NCI-H187 treated with DMSO at 0.1 percent for 48 hours (cell line): ENCODE results near the gene KIF19.
"Not testable (repeated sequence)": the region's sequence is repeated elsewhere in the genome, so short reads cannot be mapped to it uniquely, and the experiment has no call there.

ENCODE experiments used
- DNase-seq: peaks from one replicate; lab custom pipeline; 2025; lab: John Stamatoyannopoulos, UW

Gene KIF19, protein sequence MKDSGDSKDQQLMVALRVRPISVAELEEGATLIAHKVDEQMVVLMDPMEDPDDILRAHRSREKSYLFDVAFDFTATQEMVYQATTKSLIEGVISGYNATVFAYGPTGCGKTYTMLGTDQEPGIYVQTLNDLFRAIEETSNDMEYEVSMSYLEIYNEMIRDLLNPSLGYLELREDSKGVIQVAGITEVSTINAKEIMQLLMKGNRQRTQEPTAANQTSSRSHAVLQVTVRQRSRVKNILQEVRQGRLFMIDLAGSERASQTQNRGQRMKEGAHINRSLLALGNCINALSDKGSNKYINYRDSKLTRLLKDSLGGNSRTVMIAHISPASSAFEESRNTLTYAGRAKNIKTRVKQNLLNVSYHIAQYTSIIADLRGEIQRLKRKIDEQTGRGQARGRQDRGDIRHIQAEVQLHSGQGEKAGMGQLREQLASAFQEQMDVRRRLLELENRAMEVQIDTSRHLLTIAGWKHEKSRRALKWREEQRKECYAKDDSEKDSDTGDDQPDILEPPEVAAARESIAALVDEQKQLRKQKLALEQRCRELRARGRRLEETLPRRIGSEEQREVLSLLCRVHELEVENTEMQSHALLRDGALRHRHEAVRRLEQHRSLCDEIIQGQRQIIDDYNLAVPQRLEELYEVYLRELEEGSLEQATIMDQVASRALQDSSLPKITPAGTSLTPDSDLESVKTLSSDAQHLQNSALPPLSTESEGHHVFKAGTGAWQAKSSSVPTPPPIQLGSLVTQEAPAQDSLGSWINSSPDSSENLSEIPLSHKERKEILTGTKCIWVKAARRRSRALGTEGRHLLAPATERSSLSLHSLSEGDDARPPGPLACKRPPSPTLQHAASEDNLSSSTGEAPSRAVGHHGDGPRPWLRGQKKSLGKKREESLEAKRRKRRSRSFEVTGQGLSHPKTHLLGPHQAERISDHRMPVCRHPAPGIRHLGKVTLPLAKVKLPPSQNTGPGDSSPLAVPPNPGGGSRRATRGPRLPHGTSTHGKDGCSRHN

DNA sequence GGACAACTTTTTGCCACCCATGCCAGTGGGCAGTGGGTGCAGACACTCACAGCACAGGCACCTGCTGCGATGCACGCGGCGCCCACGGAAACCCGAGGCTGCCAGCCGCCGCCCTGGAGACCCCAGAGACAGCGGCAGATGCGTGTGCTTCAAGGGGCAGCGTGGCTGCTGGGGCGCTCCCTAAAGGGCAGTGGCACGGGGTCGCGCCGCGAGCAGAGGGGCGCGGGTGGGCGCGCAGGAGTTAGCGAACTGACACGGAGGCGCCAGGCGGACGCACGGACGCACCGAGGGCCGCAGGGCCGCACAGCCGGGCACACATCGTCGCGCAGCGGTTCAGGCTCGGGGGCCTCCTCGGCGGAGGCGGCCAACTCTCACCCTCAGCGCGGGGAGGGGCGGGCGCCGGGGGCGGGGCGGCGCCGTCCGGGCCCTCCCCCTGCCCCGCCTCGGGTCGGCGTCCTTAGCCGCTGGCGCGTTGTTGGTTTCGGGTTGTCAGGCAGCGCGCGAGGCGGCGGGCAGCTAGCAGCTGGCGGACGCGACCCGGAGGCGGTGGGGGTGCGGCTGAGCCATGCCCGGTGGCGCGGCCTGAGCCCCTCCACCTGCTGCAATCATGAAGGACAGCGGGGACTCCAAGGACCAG is at the start of gene KIF19:
Gene KIF19 (plus strand): TSS at position 484 of the 637 bp plus-strand sequence. CDS start 124 bp downstream, at position 608.
- no peak for DNase-seq

DNA sequence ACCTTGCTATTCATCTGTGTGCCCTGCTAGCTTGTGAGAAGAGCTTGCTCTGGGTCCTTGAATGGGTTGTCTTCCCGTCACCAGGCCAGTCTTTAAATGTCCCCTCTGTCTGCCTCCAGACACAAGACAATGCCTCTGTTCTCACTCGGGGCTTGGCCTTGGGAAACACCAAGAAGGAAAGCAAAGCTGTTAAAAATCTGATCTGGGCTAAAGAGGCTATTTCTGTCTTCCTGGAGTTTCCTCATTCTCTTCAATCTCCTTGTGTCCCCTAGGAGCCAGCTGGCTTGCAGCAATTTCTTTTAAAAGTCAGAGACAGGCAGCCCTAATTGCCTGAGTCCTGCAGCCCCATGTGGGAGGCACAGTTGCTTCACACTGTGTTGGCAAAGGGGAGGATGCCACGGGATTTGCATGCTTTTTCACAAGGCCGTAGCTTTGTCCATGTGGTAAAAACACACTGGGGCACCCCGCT is 49.5 kb upstream of the KIF19 start:
- no peak for DNase-seq

DNA sequence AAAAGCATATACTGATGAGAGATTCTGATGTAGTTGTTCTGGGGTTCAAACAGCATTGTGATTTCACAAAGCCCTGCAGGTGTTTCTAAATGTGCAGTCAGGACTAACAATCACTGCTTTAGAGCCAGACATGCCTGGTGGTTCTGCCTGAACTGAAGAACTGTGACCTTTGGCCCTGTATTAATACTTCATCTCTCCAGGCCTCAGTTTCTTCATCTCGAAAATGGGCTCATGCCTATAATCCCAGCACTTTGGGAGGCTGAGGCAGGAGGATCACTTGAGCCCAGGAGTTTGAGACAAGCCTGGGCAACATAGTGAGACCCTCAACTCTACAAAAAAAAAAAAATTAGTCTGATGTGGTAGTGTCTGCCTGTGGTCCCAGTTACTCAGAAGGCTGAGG is 48.1 kb upstream of the KIF19 start:
- no peak for DNase-seq

DNA sequence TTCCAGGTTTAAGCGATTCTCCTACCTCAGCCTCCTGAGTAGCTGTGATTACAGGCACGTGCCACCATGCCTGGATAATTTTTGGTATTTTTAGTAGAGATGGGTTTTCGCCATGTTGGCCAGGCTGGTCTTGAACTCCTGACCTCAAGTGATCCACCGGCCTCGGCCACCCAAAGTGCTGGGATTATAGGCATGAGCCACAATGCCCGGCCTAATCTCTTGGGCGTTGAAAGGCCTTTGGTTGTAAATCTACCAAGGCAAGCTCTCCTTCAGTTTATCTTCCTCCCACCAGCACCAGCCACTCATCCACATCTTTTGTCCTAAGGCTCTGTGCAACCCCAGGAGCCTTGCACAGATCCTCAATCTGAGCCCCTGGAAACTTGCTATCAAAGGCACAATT is 46.4 kb upstream of the KIF19 start:
- DNase-seq: not testable (repeated sequence)

DNA sequence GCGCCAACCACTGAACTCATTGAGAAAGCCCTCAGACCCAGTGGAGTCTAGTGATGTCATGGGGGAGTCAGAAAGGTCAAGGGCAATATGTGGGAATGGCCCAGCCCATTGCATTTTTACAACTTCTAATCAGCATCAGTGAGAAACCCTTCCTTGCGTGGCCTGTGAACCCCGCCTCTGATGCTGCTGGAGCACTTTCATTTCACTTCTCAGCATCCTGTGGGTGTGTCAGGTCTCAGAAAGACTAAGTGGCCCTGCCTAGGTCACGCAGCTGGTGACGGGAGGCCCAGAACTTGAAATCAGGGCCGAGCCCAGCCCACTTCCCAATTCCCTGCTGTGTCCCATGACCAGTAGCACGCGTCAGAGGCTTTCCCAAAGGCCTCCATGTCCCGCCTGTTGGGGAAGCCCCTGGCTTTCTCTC is 45.9 kb upstream of the KIF19 start:
- DNase-seq: no peak

DNA sequence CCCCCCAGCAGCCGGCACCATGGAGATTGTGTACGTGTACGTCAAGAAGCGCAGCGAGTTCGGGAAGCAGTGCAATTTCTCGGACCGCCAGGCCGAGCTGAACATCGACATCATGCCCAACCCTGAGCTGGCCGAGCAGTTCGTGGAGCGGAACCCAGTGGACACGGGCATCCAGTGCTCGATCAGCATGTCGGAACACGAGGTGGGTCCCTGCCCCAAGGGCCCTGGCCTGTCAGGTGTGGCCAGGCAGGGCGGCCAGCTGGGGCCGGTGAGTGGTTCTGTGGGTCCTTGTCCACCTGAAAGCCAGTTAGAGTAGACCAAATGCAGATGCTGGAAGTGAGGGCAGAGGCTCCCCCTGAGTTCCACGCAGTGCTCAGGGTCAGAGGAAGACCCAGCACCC is 44.2 kb upstream of the KIF19 start:
- DNase-seq: no peak

DNA sequence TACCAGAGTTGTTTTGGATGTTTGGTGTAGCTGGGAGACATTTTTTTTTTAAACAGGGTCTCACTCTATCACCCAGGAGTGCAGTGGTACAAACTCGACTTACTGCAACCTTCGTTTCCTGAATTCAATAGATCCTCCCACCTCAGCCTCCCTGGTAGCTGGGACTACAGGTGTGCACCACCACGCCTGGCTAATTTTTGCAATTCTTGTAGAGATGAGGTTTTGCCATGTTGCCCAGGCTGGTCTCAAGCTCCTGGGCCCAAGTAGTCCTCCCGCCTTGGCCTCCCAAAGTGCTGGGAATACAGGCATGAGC is 43.8 kb upstream of the KIF19 start:
- DNase-seq: not testable (repeated sequence)

DNA sequence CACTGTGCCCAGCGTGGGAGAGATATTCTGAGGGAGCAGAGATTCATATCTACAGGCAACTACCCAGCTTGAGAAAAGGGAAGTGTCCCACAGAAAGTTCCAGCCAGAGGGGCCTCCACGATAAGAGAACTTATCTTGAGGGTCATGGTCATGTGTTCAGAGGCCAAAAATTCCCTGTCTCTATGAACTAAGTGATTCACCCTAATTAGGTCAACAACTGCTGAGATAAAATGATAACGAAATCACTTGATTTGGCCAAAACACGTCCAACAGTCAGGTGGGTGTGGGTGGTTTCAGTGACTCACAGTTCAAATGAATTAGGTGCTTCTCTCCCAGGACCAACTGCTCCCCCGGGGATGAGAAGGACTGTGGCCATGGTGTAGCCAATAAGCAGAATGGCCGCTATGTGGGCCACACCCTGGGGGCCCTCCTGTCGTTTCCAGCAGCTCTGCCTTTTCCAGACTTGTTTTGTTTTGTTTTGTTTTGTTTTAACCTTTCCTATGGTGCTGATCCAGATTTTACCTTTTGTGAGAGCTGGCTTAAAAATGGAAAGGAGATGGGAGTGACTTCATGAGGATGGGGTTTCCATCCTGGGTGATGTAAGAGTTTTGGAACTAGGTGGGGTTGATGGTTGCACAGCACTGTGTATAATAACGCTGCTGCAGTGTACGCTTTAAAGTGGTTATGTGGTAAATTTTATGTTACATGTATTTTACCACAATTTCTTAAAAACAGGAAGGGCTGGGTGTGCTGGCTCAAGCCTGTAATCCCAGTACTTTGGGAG is 43.2 kb upstream of the KIF19 start:
- no peak for DNase-seq

DNA sequence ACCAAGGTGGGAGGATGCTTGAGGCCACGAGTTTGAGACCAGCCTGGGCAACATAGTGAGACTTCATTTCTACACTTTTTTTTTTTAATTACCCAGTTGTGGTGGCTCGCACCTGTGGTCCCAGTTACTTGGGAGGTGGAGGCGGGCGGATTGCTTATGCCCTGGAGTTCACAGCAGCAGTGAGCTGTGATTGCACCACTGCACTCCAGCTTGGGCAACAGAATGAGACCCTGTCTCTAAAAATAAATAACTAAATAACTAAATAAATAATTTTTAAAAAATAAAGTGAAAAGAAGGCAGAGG is 42.7 kb upstream of the KIF19 start:
- no peak for DNase-seq

DNA sequence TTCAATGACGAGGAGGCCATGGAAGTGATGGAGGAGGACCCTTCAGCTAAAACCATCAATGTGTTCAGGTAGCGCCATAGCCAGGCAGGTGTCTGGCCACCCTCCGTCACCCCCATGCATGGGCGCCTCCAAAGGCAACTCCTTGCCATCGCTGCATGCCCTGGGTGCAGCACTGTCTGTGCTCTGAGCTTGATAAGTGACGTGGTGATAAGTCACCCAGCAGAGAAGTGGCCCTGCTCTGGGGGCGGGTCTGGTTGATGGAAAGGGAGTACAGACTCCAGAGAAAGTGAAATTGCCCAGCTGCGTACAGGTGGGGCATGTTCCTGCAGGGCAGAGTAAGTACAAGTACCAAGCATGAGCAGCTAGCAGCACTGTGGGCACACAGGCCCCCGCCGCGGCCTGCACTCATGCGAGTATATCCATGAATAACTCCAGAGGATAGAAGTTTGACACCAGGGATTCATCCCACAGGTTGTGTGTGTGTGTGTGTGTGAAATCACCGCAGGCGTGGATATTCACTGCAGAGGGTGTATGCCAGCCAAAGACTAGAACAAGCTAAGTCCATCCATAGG is 38.9 kb upstream of the KIF19 start:
- DNase-seq: no peak

DNA sequence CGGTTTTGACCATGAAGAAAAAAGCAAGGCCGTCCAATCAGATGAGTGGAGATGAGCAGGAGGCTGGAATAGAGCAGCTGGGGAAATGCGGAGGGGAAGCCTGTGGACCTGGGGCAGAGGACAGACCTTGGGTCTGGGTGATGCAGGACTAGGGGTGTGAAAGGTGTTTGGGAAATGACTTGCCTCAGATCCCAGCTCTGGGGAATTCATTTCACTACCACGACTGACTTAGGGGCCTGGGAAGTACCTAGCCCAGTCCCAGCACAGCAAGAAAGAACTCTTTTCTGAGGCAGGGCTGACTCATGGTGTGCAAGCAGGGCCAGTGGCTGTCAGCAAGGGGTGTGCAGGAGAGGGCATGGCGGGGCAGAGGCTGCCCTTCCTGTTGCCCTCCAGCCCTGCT is 37.2 kb upstream of the KIF19 start:
- no peak for DNase-seq

DNA sequence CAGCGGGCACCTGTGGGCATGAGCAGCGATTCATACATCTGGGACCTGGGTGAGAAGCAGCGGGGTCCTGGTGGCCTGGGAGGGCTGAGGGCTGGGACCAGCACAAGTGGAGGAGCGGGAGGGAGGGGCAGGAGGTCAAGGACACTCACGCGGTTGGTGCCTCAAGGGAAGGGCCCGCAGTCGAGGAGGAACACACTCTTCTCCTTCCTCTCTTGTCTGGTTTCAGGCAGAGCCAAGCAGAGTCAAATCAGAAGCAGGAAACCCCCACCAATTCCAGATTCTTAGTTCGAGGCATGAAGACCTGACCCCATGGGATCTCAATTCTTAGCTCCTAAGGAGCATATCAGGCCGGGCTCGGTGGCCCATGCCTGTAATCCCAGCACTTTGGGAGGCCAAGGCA is 36.3 kb upstream of the KIF19 start:
- no peak for DNase-seq

DNA sequence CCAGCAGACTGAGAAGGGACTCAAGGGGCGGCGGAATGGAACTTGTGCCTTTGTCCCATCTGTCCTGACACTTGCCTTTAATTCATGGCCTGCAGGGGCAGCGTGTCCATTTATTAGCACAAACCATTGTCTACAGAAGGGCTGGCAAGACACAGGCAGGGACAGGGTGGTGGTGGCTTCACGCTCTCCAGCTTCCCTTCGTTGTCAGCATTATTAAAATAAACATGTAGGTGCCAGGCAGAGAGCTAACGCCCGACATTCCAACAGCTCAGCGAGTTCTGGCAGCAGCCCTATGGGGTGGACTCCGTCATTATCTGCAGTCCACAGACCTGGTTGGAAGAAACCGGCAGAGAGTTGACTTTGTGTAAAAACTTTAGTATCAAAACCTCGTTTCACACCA is 35.7 kb upstream of the KIF19 start:
- no peak for DNase-seq

DNA sequence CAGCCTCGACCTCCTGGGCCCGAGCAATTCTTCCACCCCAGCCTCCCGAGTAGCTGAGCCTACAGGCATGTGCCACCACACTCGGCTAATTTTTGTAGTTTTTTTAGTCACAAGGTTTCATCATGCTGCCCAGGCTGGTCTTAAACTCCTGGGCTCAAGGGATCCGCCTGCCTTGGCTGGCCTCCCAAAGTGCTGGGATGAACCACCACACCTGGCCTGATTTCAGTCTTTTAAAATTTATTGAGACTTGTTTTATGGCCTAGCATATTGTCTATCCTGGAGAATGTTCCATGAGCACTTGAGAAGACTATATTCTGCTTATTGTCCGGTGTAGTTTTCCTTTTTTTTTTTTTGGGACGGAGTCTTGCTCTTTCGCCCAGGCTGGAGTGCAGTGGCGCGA is 33.5 kb upstream of the KIF19 start:
- DNase-seq: no peak

DNA sequence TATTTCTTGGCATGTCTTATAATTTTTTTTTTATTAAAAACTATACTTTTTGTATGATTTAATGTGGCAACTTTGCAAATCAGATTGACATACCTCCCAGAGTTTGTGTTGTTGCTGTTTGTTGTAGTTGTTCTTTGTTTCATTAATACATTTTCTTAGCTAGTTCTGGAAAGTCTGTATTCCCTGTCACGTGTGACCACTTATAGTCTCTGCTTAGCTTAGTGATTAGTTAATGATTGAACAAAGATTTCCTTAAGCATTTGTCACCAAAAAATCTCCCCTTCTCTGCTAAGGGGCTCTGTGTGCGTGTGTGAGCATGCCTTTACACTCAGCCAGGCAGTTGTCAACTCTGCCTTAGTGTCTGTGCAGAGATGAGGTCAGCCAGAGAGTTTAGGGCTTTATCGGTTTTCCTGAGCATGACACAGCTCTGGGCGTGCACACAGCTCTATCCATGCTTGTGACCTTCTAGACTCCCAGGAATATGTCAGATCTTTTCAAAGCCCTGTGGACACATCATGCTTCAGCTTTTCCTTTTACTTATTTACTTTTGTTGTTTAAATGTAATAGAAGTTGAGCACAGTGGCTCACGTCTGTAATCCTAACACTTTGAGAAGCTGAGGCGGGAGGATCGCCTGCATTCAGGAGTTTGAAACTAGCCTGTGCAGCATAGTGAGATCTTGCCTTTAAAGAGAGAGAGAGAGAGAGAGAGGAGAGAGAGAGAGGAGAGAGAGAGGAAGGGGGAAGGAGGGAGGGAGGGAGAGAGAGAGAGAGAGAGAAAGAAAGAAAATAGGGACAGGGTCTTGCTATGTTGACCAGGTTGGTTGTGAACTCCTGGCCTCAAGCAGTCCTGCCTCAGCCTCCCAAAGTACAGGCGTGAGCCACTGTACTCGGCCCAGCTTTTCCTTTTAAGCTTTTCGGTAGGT is 30.1 kb upstream of the KIF19 start:
- DNase-seq: no peak

DNA sequence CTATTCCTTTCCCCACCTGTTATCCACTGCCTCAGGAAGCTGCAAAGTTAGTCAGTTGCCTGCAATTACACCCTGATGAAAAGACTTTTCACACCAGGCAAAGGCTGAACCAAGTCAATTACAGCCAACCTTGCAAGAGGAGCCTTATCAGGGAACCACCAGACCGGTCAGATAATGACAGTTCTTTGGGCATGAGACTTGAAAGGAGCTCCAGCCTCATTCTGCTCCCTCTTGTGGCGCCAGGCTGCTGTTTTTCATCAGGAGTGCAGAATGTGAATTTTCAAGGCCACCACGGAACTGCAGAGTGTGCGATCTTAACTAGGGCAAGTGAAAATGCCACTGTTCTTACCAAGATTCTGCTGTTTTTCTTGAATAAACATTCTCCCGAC is 29.5 kb upstream of the KIF19 start:
- DNase-seq: no peak

DNA sequence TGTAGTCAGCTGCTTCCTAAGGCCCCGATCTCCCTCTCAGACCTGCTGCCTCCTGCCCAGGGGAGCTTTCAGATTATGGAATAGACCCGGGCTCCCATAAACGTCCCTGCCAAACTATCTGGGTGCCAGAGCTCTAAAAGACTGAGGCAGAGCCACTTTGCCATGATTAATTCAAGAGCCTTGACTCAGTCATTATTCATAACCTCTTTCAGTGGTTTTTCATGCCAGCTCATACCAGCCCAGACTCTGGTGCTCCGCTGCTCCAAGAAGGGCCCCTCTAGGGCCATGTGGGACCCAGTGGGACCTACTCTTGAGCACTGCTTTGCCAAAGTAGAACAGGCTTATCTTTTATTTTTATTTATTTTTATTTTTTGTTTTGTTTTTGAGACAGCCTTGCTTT is 28.1 kb upstream of the KIF19 start:
- DNase-seq: no peak

DNA sequence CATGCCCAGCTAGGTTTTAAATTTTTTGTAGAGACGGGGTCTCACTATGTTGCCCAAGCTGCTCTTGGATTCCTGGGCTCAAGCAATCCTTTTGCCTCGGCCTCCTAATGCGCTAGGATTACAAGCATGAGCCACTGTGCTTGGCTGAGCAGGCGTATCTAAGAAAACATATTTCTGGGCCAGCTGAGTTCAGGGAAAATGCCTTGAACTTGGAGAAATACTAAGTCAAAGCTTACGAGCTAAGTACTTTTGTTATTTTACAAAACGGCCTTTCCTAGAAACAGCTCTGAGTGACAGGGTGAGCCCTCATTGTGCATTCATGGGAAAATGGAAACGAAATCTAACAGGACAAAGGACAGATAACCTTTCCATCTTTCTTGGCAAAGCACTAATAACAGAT is 27.2 kb upstream of the KIF19 start:
- DNase-seq: no peak

DNA sequence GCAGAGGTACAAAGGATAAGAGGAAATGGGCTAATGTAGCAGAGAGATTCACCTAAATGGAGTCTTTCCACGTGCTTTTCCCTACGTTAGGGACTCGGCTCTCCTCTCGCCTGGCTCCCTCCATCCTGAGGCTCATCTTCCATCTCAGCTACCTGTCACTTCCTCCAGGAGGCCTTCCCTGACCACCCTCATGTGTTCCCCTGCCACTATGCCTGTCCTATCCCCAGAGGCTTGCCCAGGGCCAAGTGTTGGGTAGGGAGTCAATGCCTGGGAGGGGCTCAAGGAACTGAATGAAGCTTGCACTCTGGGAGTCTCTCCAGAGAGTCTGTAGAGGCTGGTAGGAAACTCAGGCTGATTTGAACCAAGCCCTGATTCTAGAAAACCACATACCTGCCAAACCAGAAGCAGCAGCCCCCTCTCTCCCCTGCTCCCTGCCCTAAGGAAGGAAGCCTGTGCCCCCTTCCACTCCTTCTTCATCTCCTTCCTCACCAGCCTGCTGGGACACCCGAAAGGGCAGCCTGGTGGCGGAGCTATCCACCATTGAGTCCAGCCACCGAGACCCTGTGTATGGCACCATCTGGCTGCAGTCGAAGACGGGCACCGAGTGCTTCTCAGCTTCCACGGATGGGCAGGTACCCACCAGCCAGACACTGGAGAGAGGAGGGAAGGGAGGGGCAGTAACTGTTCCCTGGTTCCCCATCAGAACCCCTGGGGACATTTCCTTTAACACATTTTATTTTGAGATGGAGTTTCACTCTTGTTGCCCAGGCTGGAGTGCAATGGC is 26.6 kb upstream of the KIF19 start:
- DNase-seq: no peak

DNA sequence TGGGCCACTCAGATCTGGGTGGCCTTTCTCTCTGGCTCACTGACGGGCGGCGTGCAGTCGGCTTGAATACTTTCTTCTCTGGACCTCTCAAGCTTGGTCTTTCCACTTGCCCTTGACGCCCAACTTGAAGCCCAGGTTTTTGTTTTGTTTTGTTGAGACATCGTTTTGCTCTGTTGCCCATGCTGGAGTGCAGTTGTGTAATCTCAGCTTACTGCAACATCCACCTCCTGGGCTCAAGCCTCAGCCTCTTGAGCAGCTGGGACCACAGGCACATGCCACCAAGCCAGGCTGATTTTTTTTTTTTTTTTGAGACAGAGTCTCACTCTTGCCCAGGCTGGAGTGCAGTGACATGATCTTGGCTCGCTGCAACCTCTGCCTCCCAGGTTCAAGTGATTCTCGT is 22.7 kb upstream of the KIF19 start:
- DNase-seq: no peak
